Measurements from ENCODE around the gene LRIG3.

GRCh38 chr12:58965568-58965967, 45.3 kb upstream of the LRIG3 start:
- TF ChIP-seq CTCF (IDR thresholded peaks at IDR 0.05; ENCODE audit: low read depth, low read length) = no peak
- TF ChIP-seq EZH2phosphoT487 (IDR thresholded peaks at IDR 0.05; ENCODE audit: low read depth) = no peak

Data from OCI-LY3 (cell line).